ENCODE measurements around the gene MSI2.

GRCh38 chr17:57255776-57256681 is at the start of gene MSI2:
- TF ChIP-seq EZH2 (IDR thresholded peaks at IDR 0.05) (no peak), POLR2AphosphoS5 (IDR thresholded peaks at IDR 0.05; ENCODE audit: borderline replicate concordance, low read depth, low read length) (peak; percentile 19; the same call in 1 of the 2 replicates)

Measured in SK-N-MC (cell line).